Glutamatergic neuron (in vitro differentiated cells): Measurements from ENCODE around the gene IGSF23. TPM values are rescaled to one million over a fixed set of nuclear protein-coding genes. Genes with fewer than 3 reads are reported as not detected.
A peak's percentile ranks its signal among the peaks of the same experiment; 100 is the strongest.

Experiments used
- DNase-seq: peaks from one replicate; pipeline ENCODE4 v3.0.0; 2022
- H3K27ac Mint-ChIP-seq: one replicate; pipeline ENCODE4 v1.8.0; 2020; ENCODE audit warnings: mild to moderate bottlenecking, mixed read lengths, inconsistent platforms; ENCODE audit not compliant: unreplicated experiment
- H3K27me3 Mint-ChIP-seq: one replicate; pipeline ENCODE4 v1.8.0; 2020; ENCODE audit warnings: mild to moderate bottlenecking, moderate library complexity, mixed read lengths, inconsistent platforms; ENCODE audit not compliant: unreplicated experiment
- H3K36me3 Mint-ChIP-seq: one replicate; pipeline ENCODE4 v1.8.0; 2020; ENCODE audit warnings: mild to moderate bottlenecking, mixed read lengths, inconsistent platforms; ENCODE audit not compliant: unreplicated experiment
- H3K4me1 Mint-ChIP-seq: one replicate; pipeline ENCODE4 v1.8.0; 2020; ENCODE audit warnings: mild to moderate bottlenecking, low read depth, mixed read lengths, inconsistent platforms; ENCODE audit not compliant: unreplicated experiment
- H3K4me3 Mint-ChIP-seq: one replicate; pipeline ENCODE4 v1.8.0; 2020; ENCODE audit warnings: mild to moderate bottlenecking, mixed read lengths, inconsistent platforms; ENCODE audit not compliant: unreplicated experiment
- H3K9me3 Mint-ChIP-seq: one replicate; pipeline ENCODE4 v1.8.0; 2020; ENCODE audit warnings: mild to moderate bottlenecking, moderate library complexity, mixed read lengths, inconsistent platforms; ENCODE audit not compliant: unreplicated experiment
- CTCF ChIP-seq: fragments of 200-600 bp; sonication (generic); IDR thresholded peaks from one replicate; pipeline ENCODE4 v1.5.0; 2021; ENCODE audit not compliant: partially characterized antibody, unreplicated experiment
- total RNA-seq: library from RNA; stranded (reverse); fragmentation: NEBNext Ultra II Directional; extraction: Animal tissue kit (Norgen Biotek cat#: 25700); gene quantifications from one replicate; pipeline ENCODE4 v1.2.1, GENCODE V29; 2021; ENCODE audit not compliant: unreplicated experiment

IGSF23 gene
- total RNA-seq, 1 donor from 2014 or later, result not detected

GRCh38 chr19:44673510-44673909 lies 60.1 kb downstream of the IGSF23 start:
- H3K9me3 Mint-ChIP-seq, result peaks cover 2% of the 10 kb centered on the region
- no peak for DNase-seq
- no peak for TF ChIP-seq CTCF
- H3K4me1 Mint-ChIP-seq, result peaks cover 2% of the 10 kb centered on the region
- no peaks in the 10 kb centered on the region for H3K27me3 Mint-ChIP-seq
- H3K36me3 Mint-ChIP-seq, result no peaks in the 10 kb centered on the region
- H3K27ac Mint-ChIP-seq, result no peak overlapping the region
- peak overlapping the region; percentile 6 for H3K4me3 Mint-ChIP-seq

- Mint-ChIP-seq H3K4me3 (no peak overlapping the region), H3K36me3 (no peaks in the 10 kb centered on the region), H3K27me3 (no peaks in the 10 kb centered on the region), H3K27ac (no peak overlapping the region), H3K4me1 (peaks cover 2% of the 10 kb centered on the region), H3K9me3 (peaks cover 2% of the 10 kb centered on the region)
- DNase-seq, result no peak
- TF ChIP-seq CTCF, result no peak
Observed at GRCh38 chr19:44675521-44675920, 62.2 kb downstream of the IGSF23 start.

GRCh38 chr19:44677019-44677811 lies 63.9 kb downstream of the IGSF23 start:
- no peak overlapping the region for H3K27ac Mint-ChIP-seq
- DNase-seq, result no peak
- no peak for TF ChIP-seq CTCF
- peaks cover 2% of the 10 kb centered on the region for H3K4me1 Mint-ChIP-seq
- peak overlapping the region; percentile 67 for H3K4me3 Mint-ChIP-seq
- no peaks in the 10 kb centered on the region for H3K36me3 Mint-ChIP-seq
- H3K9me3 Mint-ChIP-seq, result peaks cover 2% of the 10 kb centered on the region
- peaks cover 2% of the 10 kb centered on the region for H3K27me3 Mint-ChIP-seq

- H3K27ac Mint-ChIP-seq, result no peak overlapping the region
Observed at GRCh38 chr19:44680536-44680935, 67.2 kb downstream of the IGSF23 start.

More at GRCh38 chr19:44680536-44680935, 67.2 kb downstream of the IGSF23 start:
- TF ChIP-seq CTCF, result no peak
- peaks cover 4% of the 10 kb centered on the region for H3K9me3 Mint-ChIP-seq
- peaks cover 4% of the 10 kb centered on the region for H3K27me3 Mint-ChIP-seq
- no peaks in the 10 kb centered on the region for H3K36me3 Mint-ChIP-seq
- no peak overlapping the region for H3K4me3 Mint-ChIP-seq
- H3K4me1 Mint-ChIP-seq, result peaks cover 2% of the 10 kb centered on the region
- DNase-seq, result no peak
